NCI-H1694 treated with DMSO at 0.1 percent for 48 hours (cell line): ENCODE results near the gene RTL10.

Experiments used
- DNase-seq: peaks from one replicate; lab custom pipeline; 2025; lab: John Stamatoyannopoulos, UW

RTL10 gene, protein sequence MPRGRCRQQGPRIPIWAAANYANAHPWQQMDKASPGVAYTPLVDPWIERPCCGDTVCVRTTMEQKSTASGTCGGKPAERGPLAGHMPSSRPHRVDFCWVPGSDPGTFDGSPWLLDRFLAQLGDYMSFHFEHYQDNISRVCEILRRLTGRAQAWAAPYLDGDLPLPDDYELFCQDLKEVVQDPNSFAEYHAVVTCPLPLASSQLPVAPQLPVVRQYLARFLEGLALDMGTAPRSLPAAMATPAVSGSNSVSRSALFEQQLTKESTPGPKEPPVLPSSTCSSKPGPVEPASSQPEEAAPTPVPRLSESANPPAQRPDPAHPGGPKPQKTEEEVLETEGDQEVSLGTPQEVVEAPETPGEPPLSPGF

DNA sequence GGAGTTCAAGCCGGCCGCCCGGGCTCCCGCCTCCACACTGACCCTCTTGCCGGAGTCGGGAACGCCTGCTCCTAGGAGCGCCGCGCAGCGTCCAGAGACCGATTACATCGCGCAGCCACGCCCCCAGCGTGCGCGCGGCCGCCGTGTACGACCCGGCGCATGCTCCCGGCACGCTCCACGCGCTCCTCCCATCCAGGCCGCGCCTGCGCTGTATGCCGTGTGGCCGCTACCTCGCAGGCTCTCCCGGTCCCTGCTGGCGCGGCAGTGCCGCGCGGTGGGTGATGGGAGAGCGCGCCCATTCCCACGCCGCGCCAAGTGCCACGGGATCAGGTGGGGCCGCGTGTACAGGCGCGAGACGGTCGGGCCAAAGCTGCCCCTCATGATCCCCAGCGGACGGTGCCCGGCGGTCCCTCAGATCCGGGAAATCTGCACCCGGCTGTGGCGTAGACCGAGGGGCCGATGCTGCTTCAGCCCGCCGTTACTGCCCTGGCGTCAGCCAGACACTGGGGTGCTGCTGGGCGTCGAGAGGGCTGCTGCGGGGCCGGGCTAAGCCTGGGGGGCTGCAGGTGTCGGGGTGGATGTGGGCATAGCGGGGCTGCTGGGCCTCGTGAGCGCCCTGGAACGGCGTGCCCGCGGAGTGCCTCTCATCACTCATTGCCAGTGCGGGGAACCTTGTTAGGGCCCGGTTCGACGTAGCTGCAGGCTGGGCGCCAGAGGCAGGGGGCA lies at the start of gene RTL10, which contains the start of gene GNB1L:
Gene RTL10, minus strand, starts transcription at position 97 of the 726 bp plus-strand sequence. CDS start 2,613 bp downstream, outside the sequence.
Gene GNB1L, minus strand, starts transcription at position 97 of the 726 bp plus-strand sequence. CDS start 33,519 bp downstream, outside the sequence.
- peak; percentile 89 for DNase-seq

DNA sequence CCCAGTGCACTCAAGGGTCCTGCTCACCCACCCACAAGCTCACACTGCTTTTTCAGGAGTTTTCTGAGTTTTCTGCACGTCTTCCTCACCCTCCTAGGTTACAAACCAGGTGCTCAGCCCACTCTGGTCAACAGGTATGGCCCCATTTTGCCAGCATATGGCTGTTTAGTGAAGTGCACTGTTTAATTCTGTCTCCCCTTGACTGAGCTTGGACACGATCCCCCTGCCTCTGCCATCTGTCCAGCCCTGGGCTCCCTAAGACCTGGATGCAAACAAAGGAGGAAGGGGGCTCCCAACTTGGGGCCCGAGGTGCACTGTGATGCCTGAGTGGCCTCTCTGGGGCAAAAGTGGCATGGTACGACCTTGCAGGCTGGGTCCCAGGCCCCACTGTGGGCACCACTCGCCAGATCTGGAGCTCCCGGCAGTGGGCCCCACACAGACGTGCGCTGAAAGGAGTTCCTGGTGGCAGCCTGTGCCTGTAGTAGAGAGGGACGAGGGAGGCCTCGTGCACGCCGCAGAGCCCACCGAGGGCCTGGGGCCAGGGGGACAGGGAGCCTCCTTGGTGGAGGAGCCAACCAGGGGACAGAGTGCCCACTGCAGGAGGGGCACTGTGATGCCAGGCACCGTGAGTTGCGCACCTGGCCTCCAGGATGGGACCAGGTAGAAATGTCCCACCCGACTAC lies 49.6 kb upstream of the RTL10 start:
- no peak for DNase-seq

DNA sequence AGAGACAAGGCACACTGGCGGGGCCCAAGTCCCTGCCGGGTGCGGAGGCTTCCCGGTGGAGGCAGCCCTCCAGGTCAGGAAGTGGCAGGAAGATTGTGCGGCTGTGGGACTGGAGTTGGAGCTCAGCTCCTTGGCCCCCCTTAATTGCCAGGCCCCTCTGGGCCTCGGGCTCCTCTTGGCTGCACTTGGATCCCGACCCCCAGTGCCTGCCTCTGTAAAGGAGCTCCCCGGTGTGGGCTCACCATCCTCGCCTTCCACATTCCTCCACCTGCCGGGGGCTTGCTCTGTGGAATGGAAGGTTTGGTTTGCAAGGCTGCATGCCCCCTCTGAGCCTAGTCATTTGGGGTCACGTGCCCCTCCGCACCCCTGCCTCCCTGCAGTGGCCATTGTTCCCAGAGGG lies 48.8 kb upstream of the RTL10 start:
- DNase-seq = no peak

DNA sequence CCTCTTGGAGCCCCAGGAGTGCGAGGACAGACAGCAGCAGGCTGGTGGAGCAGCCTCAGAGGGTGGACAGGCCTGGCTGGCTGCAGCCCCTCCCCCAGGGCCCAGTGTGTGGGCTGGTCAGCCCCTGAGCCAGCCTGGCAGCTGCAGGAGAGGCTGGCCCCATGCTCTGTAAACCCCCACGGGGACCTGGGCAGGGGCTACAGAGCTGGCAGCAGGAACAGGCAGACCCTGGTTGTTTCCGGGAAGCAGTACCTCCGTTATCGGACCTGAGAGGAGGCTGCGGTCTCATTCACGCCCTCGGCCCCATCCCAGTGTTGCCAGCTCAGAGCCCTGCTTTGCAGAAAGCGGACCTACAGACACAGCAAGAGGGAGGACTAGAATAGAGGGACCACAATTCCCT lies 48.4 kb upstream of the RTL10 start:
- no peak for DNase-seq

DNA sequence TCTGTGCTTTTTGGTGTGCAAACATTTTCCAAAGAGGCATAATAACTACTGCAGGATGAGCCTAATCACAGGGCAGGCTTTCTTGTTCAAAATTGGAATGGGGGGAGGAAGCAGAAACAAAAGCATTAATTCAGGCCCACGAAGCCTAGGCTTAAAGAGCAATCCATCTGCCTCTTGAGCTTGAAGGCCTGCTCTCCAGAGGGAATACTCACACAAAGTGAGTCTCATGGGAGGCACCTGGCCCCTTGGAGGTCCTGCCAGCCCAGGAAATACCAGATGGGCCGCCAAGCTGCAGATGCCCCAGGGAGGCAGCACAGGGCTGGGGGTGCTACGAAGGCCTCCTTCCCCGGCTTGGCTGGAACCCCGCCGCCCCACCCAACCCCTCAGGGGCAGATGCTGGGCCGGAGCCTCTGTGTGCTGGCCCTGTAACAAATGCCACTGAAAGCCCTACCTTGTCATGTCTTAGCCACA lies 47.6 kb upstream of the RTL10 start:
- peak; percentile 50 for DNase-seq

DNA sequence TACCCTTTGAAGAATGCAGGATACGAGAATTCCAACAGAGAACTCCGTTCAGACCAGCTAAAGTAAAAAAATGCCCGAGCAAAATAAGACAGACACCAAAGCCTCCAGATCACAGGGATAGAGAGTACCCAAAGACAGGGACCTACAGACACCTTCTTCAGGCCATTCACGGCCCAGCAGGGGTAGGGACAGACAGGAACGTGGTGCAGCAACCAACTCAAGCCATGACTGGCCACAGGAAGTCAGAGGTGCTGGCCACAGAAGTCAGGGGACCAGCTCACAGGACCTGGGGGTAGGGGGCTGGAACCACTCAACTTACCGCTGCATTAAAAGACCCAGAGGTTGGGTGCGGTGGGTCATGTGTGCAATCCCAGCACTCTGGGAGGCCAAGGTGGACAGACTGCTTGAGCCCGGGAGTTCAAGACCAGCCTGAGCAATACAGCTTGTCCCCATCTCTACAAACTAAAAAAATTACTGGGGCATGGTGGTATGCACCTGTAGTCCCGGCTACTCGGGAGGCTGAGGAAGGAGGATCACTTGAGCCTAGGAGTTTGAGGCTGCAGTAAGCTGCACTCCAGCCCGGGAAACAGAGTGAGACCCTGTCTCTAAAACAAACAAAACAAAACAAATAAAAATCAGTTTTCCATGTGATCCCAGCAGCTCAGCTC lies 47.0 kb upstream of the RTL10 start:
- no peak for DNase-seq

DNA sequence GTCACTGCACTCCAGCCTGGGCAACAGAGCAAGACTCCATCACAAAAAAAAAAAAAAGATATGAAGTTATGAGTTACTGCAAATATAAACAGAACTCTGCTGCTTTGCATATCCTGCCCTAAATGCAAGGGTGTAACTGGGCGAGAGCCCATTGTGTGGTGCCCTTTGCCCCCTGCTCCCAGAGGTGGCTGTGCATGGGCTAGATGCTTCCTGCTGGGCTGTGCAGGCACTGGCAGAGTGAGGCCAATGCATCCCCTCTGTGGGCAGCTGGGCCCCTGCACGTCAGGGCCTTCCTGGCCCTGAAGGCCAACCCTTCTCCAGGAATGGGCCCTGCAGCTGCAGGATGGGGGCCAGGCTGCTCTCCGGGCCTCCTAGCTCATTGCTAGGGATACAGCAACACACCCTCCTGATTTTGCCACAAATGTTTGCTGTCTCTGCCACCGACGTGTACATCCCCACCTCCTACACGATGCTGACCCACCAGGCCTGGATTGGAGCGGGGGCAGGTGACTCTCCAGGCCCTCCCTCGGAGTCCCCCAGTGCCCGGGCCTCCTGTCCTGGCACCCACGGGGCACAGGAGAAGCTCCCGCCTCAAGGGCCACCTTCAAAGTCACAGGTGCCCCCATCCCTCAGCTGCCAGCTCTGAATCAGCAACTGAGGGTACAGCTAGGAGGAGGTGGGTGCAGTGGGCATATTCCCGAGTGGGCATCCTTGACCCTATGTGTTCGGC lies 46.2 kb upstream of the RTL10 start:
- DNase-seq = no peak

DNA sequence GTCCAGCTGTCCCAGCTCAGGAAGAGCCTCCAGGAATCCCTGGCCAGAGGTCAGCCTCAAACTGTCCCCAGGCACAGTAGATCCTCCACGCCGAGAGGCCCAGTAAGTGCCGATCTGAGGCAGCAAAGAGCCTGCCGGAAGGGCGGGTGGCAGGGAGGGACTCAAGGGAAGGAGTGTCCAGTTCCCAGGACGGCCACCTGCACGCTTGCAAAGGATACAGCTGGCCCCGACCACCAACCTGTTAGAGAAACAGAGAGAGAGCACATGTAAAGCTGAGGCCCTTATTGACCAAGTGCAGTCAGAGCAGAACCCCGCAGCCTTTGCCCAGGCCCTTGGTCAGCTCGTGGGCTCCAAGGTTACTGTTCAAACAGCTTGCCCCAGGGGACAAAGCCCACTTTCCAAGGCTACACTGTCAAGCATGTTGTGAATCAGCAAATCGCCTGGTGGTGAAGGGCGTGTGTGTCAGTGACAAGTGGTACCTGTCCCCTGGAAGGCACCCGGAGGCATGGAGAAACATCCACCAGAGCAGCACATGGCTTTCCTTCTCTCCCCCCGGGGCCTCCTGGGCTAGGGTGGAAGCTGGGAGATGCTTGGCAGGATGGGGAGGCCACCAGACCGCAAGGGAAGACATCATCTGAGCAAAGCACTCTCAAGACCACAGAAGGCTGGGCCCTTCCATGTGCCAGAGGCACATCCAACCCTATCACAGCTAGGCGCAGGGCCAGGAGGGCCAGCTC lies 44.3 kb upstream of the RTL10 start:
- DNase-seq = no peak

DNA sequence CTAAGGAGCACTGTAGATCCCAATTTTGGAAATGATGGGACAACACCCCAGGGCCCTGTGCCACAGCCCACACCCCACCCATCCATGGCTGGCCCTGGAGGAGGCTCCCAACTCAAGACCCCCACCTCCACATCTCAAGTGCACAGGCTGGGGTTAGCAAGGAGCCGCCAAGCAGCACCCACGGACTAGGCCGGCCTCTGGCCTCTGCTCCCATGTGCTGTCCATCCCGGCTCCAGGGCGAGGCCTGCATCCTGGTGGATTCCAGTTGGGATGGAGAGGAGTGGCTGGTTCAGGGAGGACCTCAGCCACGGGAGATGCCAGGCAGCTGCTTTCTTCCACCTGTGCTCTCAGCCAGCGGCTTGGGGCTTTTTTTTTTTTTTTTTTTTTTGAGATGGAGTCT lies 43.5 kb upstream of the RTL10 start:
- no peak for DNase-seq

DNA sequence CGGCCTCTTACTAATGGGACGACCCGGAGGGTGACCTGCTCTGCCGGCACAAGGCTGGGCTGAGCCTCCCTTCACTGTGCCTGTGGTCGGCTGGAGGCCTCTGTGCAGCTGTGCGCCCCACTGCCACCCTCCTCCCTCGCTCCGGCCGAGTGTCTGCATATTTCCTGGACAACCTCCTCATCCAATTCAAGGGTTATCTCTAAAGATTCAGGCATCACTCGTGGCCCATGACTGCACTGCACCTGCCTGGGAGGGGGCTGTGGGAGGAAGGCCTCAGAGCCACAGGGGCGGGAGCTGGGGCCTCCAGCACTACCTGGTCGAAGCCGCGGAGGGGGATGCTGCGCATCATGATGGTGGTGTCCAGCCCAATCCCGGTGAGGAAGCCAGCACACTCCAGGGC lies 43.1 kb upstream of the RTL10 start:
- DNase-seq = no peak

DNA sequence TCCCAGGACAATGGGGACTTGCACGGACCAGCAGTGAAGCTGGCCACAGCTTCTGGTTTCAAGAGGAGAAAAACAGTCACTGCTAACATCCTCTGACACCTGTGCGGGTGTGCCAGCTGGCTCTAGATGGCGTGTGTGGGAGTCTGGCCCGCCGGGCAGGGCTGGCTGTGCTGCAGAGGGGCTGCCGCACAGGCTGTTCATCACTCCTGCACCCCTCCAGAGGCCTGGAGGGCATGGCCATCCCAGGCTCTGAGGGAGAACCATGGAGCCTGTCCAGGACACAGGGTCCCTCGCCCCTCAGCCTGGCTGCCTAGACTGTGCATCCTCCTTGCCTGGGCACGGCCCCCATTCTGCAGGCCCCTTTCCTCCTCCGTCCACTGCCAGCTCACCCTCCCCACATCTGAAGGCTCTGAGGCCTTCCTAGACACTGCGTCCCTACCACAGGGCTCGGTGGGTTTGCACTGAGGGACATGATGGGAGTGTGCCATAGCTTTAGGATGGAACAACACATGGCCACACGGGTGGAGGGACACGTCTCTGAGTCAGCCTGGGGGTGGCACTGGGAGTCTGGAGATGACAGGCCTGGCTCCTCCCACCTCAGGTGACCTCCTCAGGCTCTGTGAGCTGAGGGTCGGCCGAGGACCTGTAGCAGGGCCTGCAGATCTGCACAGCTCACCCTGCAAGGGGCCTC lies 42.1 kb upstream of the RTL10 start:
- DNase-seq = peak; percentile 20

DNA sequence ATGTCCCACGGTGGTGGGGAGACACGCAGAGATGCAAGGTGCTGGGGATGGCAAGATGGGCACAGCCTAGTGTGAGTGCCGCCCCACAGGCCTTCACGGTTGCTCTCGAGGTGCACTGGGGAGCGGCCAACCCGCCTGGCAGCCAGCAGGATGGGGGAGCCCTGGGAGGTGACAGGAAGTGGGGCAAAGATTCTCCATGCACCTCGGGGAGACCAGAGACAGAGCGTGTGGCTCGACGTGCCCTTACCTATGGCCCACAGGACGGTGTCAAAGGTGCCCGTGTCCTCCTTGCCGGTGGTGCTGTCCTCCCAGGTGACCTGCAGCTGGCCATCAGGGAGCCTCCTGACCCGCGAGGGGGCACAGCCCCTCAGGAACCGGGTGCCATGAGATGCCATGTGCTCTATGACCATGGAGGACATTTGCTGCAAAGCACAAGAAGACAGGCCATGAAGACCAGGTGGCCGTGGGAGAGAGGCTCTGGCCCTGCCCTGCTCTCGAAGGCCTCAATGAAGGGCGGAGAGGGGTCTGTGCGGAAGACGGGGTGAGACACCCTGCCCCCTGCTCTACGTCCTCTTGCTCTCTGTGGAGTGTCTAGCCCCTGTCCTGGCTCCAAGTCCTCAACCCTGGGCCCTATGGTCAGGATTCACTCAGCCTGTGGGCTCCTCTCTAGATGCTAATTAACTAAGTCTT lies 40.6 kb upstream of the RTL10 start:
- DNase-seq = no peak

DNA sequence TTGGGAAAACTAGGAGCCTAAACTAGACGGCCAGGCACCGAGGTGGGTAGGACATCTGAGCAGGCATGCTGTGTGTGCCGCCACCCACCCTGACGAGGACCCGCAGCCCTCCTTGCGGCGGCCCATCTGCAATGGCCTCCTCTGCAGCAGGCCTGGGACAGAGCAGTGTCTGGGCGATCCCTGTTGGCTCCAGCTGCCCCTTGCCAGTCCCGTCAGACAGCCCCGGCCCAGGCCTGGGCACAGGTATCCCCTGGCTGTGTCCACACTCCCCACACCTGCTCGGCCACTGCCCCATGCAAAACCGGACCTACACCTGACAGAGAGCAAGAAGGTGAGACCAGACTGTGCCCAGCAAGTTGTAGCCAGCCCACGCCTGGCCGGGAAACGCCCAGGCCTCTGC lies 38.7 kb upstream of the RTL10 start:
- DNase-seq = no peak

DNA sequence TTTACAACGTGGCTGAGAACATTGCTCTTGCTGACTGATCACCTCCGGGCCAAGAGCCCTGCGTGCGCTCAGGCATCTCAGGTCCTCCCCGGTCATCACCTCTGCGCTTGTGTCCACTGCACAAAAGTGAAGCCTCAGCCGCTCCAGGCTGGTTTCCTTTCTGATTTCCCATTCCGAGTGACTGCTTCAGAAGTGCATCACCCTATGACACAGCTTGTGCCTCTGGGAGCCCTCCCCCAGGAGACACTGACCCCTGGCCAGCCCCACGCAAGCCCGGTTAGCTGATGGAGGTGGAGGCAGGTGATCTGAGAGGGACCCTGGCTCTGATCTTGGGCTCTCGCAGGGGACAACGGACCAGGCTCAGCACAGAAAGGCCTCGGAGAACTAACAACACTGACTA lies 38.3 kb upstream of the RTL10 start:
- no peak for DNase-seq

DNA sequence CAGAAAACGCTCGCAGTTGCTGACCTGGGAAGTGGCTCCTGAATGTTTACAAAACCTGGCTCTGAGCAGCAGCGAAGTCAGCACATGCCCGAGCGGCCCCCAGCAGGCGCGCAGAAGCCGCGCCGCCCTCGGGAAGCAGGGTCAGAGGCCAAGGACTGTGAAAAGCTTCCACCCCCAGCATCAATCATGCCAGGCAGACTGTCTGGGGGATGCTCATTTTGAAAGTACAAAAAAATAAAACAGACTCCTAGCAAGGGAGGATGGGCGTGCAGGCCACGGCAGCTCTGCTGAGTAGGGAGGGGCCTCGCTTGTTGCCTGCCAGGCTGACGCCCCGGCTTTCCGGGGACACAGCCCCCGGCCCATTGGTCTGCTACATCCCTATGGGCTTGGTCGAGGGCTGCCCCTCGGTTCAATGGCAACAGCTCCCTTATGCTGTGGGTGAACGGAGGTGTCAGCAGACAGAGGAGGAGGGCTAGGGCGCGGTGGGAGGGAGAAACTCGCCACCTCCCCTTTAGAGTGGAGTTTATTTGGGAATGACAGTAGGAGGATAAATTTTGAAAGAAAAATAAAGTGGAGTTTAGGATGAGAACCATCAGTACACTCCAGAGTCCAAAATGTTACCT lies 37.7 kb upstream of the RTL10 start:
- no peak for DNase-seq

DNA sequence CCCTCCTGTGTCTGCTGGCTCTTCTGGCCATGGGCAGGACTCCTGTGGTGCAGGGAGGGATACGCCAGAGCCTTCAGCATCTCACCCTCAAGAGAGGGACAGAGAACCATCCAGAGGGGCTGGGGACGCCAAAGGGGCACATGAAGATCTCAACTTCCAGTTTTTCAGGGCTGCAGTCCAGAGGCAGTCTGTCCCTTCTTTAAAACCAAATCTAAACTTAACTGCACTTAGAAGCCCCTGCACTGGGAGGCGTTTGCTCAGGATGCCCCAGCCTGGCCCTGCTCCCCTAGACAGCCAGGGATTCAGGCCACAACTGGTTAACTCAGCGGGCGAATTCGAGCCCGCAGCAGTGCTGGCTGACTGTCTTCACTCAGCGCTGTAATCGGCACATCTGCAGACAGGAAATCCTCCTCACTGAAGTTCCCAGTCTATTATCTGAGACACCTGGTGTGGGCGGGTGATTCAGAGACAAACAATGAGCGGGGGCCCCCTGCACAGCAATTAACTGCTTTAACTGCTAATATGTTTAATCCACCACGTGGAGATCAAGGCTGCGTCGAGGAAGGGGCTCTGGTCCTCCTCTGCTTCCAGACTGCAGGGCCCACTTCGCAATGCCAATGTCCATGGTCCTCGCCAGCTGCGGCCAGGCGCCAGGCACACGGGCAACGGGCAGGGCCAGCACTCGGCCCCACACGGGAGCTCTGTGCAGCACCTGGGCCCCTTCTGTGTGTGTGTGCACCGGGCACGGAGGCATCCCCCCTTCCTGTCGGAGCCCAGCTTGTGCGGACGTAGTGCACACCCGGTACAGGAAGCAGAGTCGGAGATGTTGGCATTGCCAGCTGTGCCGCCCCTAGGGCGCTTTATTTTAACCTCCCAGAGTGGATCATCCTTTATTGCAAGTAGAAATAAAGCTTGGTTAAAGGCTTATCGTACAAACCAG lies 36.9 kb upstream of the RTL10 start:
- peak; percentile 16 for DNase-seq

DNA sequence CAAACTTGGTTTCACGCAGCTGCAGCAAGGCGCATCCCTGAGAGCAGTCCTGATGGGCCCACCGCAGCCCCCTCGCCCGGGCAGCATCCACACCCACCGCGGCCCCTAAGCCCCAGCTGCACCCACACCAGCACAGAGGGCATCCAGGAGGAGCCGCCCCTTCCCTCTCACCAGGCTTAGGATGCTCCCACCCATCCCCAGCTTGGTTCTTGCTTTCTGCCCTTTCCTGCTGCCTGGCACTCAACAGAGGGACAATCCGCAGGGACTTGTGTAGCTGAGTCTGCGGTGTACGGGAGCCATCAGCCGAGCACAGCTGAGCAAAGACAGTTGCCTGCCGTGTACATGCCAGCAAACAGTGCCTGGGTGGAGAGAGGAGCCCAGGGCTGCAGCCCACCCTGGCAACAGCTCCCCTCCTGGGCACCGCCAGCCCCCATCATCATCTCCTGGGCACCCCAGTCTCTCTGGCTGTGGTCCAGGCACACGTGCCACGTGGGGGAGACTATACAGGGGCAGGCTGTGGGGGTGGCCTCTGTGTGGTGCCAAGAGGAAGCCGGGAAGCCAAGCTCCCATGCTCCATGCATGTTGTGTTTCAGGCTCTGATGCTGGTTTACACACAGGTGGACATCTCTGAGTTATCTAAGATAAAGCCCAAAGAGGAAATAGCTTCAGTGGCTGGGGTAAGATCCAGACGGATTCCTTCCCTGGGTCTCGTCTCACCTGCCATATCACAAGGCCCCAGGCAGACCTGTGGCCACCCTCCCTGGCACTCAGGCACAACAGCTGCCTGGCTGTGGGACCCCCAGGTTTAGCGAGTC lies 36.0 kb upstream of the RTL10 start:
- no peak for DNase-seq
